AG08396 (cell line): ENCODE results near the gene KLF4.

Experiments used
- DNase-seq: peaks from one replicate; pipeline ENCODE4 v3.0.0; 2012; ENCODE audit warnings: low spot score, mixed read lengths

Gene KLF4

GRCh38 chr9:107487521-107488374 lies 1.8 kb downstream of the KLF4 start:
- no peak for DNase-seq

- no peak for DNase-seq
These were observed 2.7 kb downstream of the KLF4 start for GRCh38 chr9:107486674-107487520.

- no peak for DNase-seq
These were observed 4.0 kb downstream of the KLF4 start for GRCh38 chr9:107485458-107486043.

- peak; percentile 49 for DNase-seq
These were observed 5.3 kb downstream of the KLF4 start for GRCh38 chr9:107484117-107484723.

- no peak for DNase-seq
These were observed 5.9 kb downstream of the KLF4 start for GRCh38 chr9:107483666-107484065.

- DNase-seq: no peak
These were observed 8.5 kb downstream of the KLF4 start for GRCh38 chr9:107481035-107481434.

GRCh38 chr9:107480386-107480789 lies 9.2 kb downstream of the KLF4 start:
- DNase-seq: peak; percentile 59

- DNase-seq: no peak
These were observed 10.8 kb downstream of the KLF4 start for GRCh38 chr9:107478805-107479204.

GRCh38 chr9:107474124-107474523 lies 15.4 kb downstream of the KLF4 start:
- DNase-seq: no peak

GRCh38 chr9:107472581-107473340 lies 16.8 kb downstream of the KLF4 start:
- no peak for DNase-seq

- no peak for DNase-seq
These were observed 18.0 kb downstream of the KLF4 start for GRCh38 chr9:107471552-107471951.

- no peak for DNase-seq
These were observed 22.2 kb downstream of the KLF4 start for GRCh38 chr9:107467416-107467815.

- DNase-seq: no peak
These were observed 22.7 kb downstream of the KLF4 start for GRCh38 chr9:107466826-107467225.

GRCh38 chr9:107465467-107466451 lies 23.8 kb downstream of the KLF4 start:
- DNase-seq: peak; percentile 91

- DNase-seq: peak; percentile 55
These were observed 25.1 kb downstream of the KLF4 start for GRCh38 chr9:107464516-107464915.

GRCh38 chr9:107462691-107463090 lies 26.9 kb downstream of the KLF4 start:
- DNase-seq: peak; percentile 39

GRCh38 chr9:107460153-107461023 lies 29.2 kb downstream of the KLF4 start:
- no peak for DNase-seq

GRCh38 chr9:107455425-107456135 lies 34.0 kb downstream of the KLF4 start:
- DNase-seq: no peak

- no peak for DNase-seq
These were observed 36.1 kb downstream of the KLF4 start for GRCh38 chr9:107453479-107453878.
